Spleen (tissue), 11 donors: ENCODE results near the gene PLA2G4E. TPM values are rescaled to one million over a fixed set of nuclear protein-coding genes. Genes with fewer than 3 reads are reported as not detected.

Experiments used
- DNase-seq: peaks from one replicate; pipeline ENCODE4 v3.0.0-alpha.2; 2020
- H3K27ac ChIP-seq, 8 donors: fragments of 200-600 bp; sonication (generic) in 7 of 8; 1 replicate in 4 of 8; 2 replicates in 4 of 8; pipeline versions ENCODE4 v1.5.0 to v1.8.0; 2016 to 2021; ENCODE audit warnings: inconsistent platforms in 4 of 8, mild to moderate bottlenecking in 4 of 8, moderate library complexity in 1 of 8
- H3K27me3 ChIP-seq, 7 donors: fragments of 200-600 bp; sonication (generic) in 6 of 7; replicated peaks in 1 of 7; 1 replicate in 4 of 7; 2 replicates in 3 of 7; pipeline versions ENCODE4 v1.5.0 to v1.8.0; 2016 to 2021; ENCODE audit warnings: inconsistent platforms in 3 of 7, mild to moderate bottlenecking in 1 of 7
- H3K36me3 ChIP-seq, 6 donors: fragments of 200-600 bp; sonication (generic) in 5 of 6; 1 replicate in 4 of 6; 2 replicates in 2 of 6; pipeline versions ENCODE4 v1.5.0 to v1.8.0; 2016 to 2021; ENCODE audit warnings: inconsistent platforms in 2 of 6
- H3K4me1 ChIP-seq, 6 donors: fragments of 200-600 bp; sonication (generic) in 5 of 6; 1 replicate in 3 of 6; 2 replicates in 3 of 6; pipeline versions ENCODE4 v1.5.0 to v1.8.0; 2016 to 2021; ENCODE audit warnings: inconsistent platforms in 3 of 6
- H3K4me3 ChIP-seq, 8 donors: fragments of 200-600 bp; sonication (generic) in 7 of 8; 1 replicate in 4 of 8; 2 replicates in 4 of 8; pipeline versions ENCODE4 v1.5.0 to v1.8.0; 2016 to 2021; ENCODE audit warnings: inconsistent platforms in 4 of 8, mild to moderate bottlenecking in 4 of 8, moderate library complexity in 2 of 8
- H3K9me3 ChIP-seq, 8 donors: fragments of 200-600 bp; sonication (generic) in 7 of 8; 1 replicate in 4 of 8; 2 replicates in 4 of 8; pipeline versions ENCODE4 v1.5.0 to v1.8.0; 2016 to 2021; ENCODE audit warnings: inconsistent platforms in 4 of 8
- POLR2A ChIP-seq, 3 donors: fragments of 450-650 bp; IDR thresholded peaks; one replicate each; pipeline ENCODE4 v1.5.1; 2017; ENCODE audit warnings: antibody characterized with exemption in 3 of 3, mild to moderate bottlenecking in 1 of 3
- POLR2AphosphoS5 ChIP-seq, 3 donors: sonication (generic); formaldehyde crosslinking; IDR thresholded peaks; one replicate each; pipeline ENCODE4 v1.5.1; 2017; ENCODE audit warnings: antibody characterized with exemption in 3 of 3
- WGBS, 5 donors: extraction: QIAGEN DNeasy Blood & Tissue Kit in 3 of 5; methylation state at CpG; one replicate each; pipeline versions ENCODE4 v1.1.5 to v1.1.7; 2013 to 2018; 5-methylcytosine and 5-hydroxymethylcytosine counted together
- intact Hi-C: fragments of 100-400 bp; cut with DNase I; formaldehyde crosslinking; loops from one replicate; pipeline ENCODE4 v1.15.0; 2023; ENCODE audit warnings: low total_unique reads
- polyA plus RNA-seq, 3 donors: library from polyadenylated mRNA; stranded (reverse); fragments of 200-250 nt; gene quantifications; one replicate each; pipeline ENCODE4 v1.2.1, GENCODE V29; 2013
- total RNA-seq, 7 donors: library from RNA; depleted of rRNA in 3 of 7; stranded (reverse); fragments of >200 nt in 3 of 7; fragmentation: NEBNext Ultra II Directional in 4 of 7; extraction: Animal tissue kit (Norgen Biotek cat#: 25700) in 4 of 7; gene quantifications; one replicate each; pipeline versions ENCODE4 v1.1.0 to v1.2.1, GENCODE V29; 2016 to 2021
- TF ChIP-seq, protein P1 (sequence below), 11 experiments: fragments of 200-600 bp in 7 of 11; fragments of 450-650 bp in 4 of 11; sonication (generic) in 4 of 11; IDR thresholded peaks in 8 of 11; conservative IDR thresholded peaks in 3 of 11; 1 replicate in 7 of 11; 2 replicates in 4 of 11; pipeline versions ENCODE4 v1.4.0 to v1.8.0; 2016 to 2021; ENCODE audit warnings: antibody characterized with exemption in 11 of 11, inconsistent platforms in 4 of 11, mild to moderate bottlenecking in 1 of 11
- donor health status: healthy with polysubstance abuse.
- donor health status: DM: no; HTN: no; CAD: no; lungs with moderate emphysema.
- donor health status: DM: no; HTN: no; CAD: no.
- donor health status: Bipolar disorder and iron deficiency.
- donor health status: healthy.
- donor health status: DM: no; HTN: no; CAD: no.
- donor health status: DM: yes; HTN: yes; CAD: no.

PLA2G4E gene
- total and polyA plus RNA-seq, 10 donors, result not detected

DNA sequence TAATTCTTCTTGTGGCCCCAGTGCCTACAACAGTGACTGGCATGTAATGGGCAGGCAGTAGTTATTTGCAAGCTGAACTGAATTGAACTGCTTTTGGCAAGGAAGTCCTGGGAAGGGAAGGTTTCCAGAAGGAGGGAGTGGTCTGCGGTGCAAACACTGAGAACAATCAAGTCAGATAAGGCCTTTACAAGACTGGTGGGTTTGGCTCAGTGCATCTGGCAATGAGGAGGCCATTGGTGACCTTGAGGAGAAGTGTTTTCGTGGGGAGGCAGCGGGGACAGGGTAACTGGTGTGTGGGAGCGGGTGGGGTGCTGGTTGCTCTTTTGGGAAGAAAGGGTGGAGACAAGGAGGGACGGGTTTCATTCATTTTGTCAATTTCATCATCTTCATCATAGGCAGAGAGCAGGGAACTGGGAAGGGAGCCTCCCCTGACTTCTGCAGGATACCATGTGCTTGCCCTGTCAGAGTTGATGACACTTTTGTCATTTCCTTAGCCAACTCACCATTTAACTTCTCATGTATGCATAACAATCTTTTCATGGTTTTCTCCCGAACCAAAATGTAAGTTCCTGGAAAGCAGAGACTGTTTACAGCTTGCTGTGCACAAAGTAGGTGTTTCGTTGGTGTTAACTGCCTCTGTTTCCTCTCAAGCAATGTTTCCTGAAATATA lies 40.1 kb downstream of the PLA2G4E start:
- intact Hi-C loops, result no loop called here
- no peak overlapping the region for H3K4me3 ChIP-seq
- H3K27ac ChIP-seq, result no peak overlapping the region
- WGBS, 5 donors, result 74 to 83% (median 80%) methylated on average over 7 of the region's 7 CpGs
- TF ChIP-seq POLR2A (IDR thresholded peaks at IDR 0.05) (no peak), POLR2AphosphoS5 (IDR thresholded peaks at IDR 0.05) (no peak)
- TF ChIP-seq, protein P1, sequence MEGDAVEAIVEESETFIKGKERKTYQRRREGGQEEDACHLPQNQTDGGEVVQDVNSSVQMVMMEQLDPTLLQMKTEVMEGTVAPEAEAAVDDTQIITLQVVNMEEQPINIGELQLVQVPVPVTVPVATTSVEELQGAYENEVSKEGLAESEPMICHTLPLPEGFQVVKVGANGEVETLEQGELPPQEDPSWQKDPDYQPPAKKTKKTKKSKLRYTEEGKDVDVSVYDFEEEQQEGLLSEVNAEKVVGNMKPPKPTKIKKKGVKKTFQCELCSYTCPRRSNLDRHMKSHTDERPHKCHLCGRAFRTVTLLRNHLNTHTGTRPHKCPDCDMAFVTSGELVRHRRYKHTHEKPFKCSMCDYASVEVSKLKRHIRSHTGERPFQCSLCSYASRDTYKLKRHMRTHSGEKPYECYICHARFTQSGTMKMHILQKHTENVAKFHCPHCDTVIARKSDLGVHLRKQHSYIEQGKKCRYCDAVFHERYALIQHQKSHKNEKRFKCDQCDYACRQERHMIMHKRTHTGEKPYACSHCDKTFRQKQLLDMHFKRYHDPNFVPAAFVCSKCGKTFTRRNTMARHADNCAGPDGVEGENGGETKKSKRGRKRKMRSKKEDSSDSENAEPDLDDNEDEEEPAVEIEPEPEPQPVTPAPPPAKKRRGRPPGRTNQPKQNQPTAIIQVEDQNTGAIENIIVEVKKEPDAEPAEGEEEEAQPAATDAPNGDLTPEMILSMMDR (IDR thresholded peaks at IDR 0.05 in 8 of 11, conservative IDR thresholded peaks at IDR 0.05 in 3 of 11), result no peak
- DNase-seq, result peak; percentile 22
- H3K27me3 ChIP-seq, result peaks cover 0 to 7% (median 0%) of the 10 kb centered on the region in 7 donors
- H3K36me3 ChIP-seq, result no peaks in the 10 kb centered on the region
- H3K9me3 ChIP-seq, result no peaks in the 10 kb centered on the region
- no peaks in the 10 kb centered on the region for H3K4me1 ChIP-seq

DNA sequence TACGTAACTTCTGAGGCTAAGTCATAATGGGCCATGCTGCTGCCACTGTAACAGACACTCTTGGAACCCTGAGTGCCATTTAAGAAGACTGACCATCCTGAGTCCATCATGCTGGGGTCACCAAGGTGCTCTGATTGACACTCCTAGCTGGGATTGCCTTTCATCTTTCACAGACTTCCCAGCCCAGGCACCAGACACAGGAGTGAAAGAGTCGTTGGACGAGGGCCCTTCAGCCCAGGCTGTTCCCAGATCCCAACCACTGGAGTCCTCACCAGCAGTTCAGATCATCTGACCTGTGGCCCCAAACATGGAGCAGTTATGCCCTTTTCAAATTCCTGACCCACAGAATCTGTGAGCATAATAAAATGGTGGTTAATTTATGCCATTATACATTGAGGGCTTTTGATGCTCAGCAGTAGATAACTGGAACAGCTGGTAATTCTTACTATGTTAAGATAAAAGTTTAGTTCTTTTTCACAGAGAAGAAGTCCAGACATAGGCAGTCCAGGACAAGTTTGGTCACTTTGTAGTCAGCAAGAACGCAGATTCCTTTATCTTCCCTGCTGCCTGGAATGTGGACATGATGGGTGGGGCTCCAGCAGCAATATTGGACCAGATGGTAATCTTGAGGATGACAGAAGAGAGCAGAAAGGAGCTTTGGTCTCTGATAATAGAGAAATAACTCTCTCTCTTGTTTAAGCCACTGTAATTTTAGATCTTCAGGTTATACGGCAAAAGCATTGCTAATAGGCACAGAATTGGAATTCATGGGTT lies 41.2 kb downstream of the PLA2G4E start:
- Histone ChIP-seq H3K9me3 (no peaks in the 10 kb centered on the region), H3K27ac (no peak overlapping the region), H3K36me3 (no peaks in the 10 kb centered on the region), H3K4me3 (no peak overlapping the region), H3K27me3 (peaks cover 0 to 7% (median 0%) of the 10 kb centered on the region in 7 donors), H3K4me1 (no peaks in the 10 kb centered on the region)
- TF ChIP-seq, protein P1 (IDR thresholded peaks at IDR 0.05 in 8 of 11, conservative IDR thresholded peaks at IDR 0.05 in 3 of 11), result no peak
- TF ChIP-seq POLR2AphosphoS5 (IDR thresholded peaks at IDR 0.05) (no peak), POLR2A (IDR thresholded peaks at IDR 0.05) (no peak)
- WGBS, 5 donors, result 85 to 93% (median 89%) methylated on average over 5 of the region's 5 CpGs
- peak; percentile 22 for DNase-seq
- intact Hi-C loops, result no loop called here

DNA sequence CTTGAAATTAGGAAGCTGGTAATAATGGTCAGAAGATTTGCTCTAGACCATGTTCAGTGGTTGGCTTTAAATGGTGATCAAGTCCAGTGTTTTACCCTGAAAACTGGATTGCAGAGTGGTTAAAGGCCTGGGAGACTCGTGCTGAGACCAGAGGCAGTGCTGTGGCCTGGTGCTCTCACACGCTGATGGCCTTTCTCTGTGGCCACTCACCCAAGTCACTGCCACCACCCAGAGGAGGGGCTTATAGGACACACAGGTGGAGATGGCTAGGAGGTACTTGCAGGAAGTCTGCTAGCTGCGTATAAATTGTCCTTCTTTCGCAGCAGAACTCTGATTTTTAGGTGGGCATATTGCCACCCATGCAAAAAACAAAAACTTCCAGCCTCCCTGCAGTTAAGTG lies 42.3 kb downstream of the PLA2G4E start:
- Histone ChIP-seq H3K4me3 (no peak overlapping the region), H3K4me1 (peaks cover 0 to 3% (median 0%) of the 10 kb centered on the region in 6 donors), H3K9me3 (no peaks in the 10 kb centered on the region), H3K36me3 (no peaks in the 10 kb centered on the region), H3K27ac (no peak overlapping the region), H3K27me3 (peaks cover 0 to 7% (median 0%) of the 10 kb centered on the region in 7 donors)
- WGBS, 5 donors, result 85 to 96% (median 88%) methylated on average over 4 of the region's 4 CpGs
- intact Hi-C loops, result no loop called here
- DNase-seq, result peak; percentile 36
- TF ChIP-seq POLR2AphosphoS5 (IDR thresholded peaks at IDR 0.05) (no peak), POLR2A (IDR thresholded peaks at IDR 0.05) (no peak)
- TF ChIP-seq, protein P1 (IDR thresholded peaks at IDR 0.05 in 8 of 11, conservative IDR thresholded peaks at IDR 0.05 in 3 of 11), result no peak

DNA sequence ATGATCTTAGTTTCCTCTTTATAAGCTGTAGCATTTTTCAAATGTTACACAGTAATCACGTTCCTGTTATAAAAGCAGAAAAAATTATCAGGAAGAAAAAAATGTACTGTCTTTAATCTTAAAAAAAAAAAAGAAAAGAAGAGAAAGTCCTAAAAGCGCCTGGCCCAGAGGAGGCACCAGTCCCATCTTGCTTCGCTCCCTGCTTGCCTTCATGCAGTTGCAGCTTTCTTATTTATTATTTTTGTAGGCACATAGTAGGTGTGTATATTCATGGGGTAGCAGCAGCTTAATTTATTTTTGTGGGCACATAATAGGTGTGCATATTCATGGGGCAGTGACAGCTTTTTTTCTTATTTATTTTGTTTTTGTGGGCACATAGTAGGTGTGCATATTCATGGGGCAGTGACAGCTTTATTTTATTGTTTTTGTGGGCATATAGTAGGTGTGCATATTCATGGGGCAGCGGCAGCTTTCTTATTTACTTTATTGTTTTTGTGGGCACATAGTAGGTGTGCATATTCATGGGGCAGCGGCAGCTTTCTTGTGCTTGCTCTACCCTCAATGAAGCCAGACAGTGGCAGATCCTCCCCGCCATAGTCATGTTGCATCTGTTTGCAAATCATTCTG lies 43.0 kb downstream of the PLA2G4E start:
- Histone ChIP-seq H3K27me3 (peaks cover 0 to 7% (median 0%) of the 10 kb centered on the region in 7 donors), H3K9me3 (no peaks in the 10 kb centered on the region), H3K27ac (no peak overlapping the region), H3K4me1 (peaks cover 0 to 9% (median 4%) of the 10 kb centered on the region in 6 donors), H3K4me3 (no peak overlapping the region), H3K36me3 (no peaks in the 10 kb centered on the region)
- intact Hi-C loops, result no loop called here
- DNase-seq, result no peak
- 80 to 91% (median 86%) methylated on average over 6 of the region's 6 CpGs for WGBS, 5 donors
- TF ChIP-seq, protein P1 (IDR thresholded peaks at IDR 0.05 in 8 of 11, conservative IDR thresholded peaks at IDR 0.05 in 3 of 11), result no peak
- TF ChIP-seq POLR2AphosphoS5 (IDR thresholded peaks at IDR 0.05) (no peak), POLR2A (IDR thresholded peaks at IDR 0.05) (no peak)
